ENCODE measurements around the gene NET1. TPM values are rescaled to one million over a fixed set of nuclear protein-coding genes. Genes with fewer than 3 reads are reported as not detected.

The NET1 gene
- total RNA-seq (2014; rRNA removed; shearing (Covaris generic)), result 39.8 and 51.4 TPM in 2 replicates
- total RNA-seq (2022), result 46.3 and 46.9 TPM in 2 replicates
- Bru-seq, nascent RNA, result percentile 88 among the genes with signal in this experiment
- percentile 74 among the genes with signal in this experiment for BruChase-seq, experiment 1, labeled RNA remaining after a 6-hour chase
- BruChase-seq, experiment 2, labeled RNA remaining after a 2-hour chase, result percentile 88 among the genes with signal in this experiment
- long read RNA-seq, transcript NET1-201 (12 exons, 3,402 nt), result major isoform, 46 of 102 reads
- long read RNA-seq, partial matches to known transcripts, result 51 of 102 reads
- long read RNA-seq, other reads (novel, unspliced or antisense), result 3 of 102 reads

- Histone ChIP-seq H3K4me2 (ENCODE audit: low read length) (peak within 1 kb of the TSS; percentile 97), H3K4me1 (ENCODE audit: insufficient read depth, low read length, poor library complexity, severe bottlenecking) (peaks cover 16% of the 10 kb centered on the region), H3K9me2 (ENCODE audit: insufficient read depth, low read length) (no peaks in the 10 kb centered on the region), H3K27ac (ENCODE audit: low read depth, low read length, poor library complexity, severe bottlenecking) (peak within 1 kb of the TSS; percentile 27), H4K20me1 (ENCODE audit: insufficient read depth, low read length) (no peaks in the 10 kb centered on the region), H3K36me3 (ENCODE audit: insufficient read depth, low read length) (peaks cover 19% of the 10 kb centered on the region), H3K4me3 (ENCODE audit: low read depth, low read length, poor library complexity, severe bottlenecking) (peak within 1 kb of the TSS; percentile 89), H3K79me2 (ENCODE audit: insufficient read depth, low read depth, low read length) (peaks cover 42% of the 10 kb centered on the region; the same call in 1 of the 2 replicates), H2AFZ (ENCODE audit: low read length) (peak within 1 kb of the TSS; percentile 99), H3K9me3 (ENCODE audit: low read length) (peaks cover 16% of the 10 kb centered on the region)
- TF ChIP-seq EZH2phosphoT487 (IDR thresholded peaks at IDR 0.05; ENCODE audit: borderline replicate concordance, low read depth, low read length) (no peak), CTCF (conservative IDR thresholded peaks at IDR 0.05; ENCODE audit: low read length) (no peak)
- ChIA-PET CTCF (ENCODE audit: unreplicated experiment) (interaction anchor here (0.6 kb wide), 1 partner anchor 1857 kb away, joined by 6 read pairs; no protein-coding TSS in a partner anchor), POLR2A (interaction anchor here (0.8 kb wide), 1 partner anchor 174 kb away, joined by 3 read pairs; no protein-coding TSS in a partner anchor)
- DNase-seq (ENCODE audit: low spot score), result peak; percentile 87
- BruUV-seq (replicated peaks), result no TSS peak
- intact Hi-C loops (cut with micrococcal nuclease; ENCODE audit: unreplicated experiment), result no loop called here
These were observed at the start of gene NET1 for GRCh38 chr10:5412277-5412941. Gene NET1, plus strand, starts transcription at chr10:5412557. Its CDS starts 136 bp downstream, at chr10:5412693.

- Histone ChIP-seq H3K4me3 (ENCODE audit: low read depth, low read length, poor library complexity, severe bottlenecking) (no peak overlapping the region), H3K9me2 (ENCODE audit: insufficient read depth, low read length) (no peaks in the 10 kb centered on the region), H3K9me3 (ENCODE audit: low read length) (no peaks in the 10 kb centered on the region), H3K36me3 (ENCODE audit: insufficient read depth, low read length) (no peaks in the 10 kb centered on the region), H3K4me1 (ENCODE audit: insufficient read depth, low read length, poor library complexity, severe bottlenecking) (no peaks in the 10 kb centered on the region), H3K79me2 (ENCODE audit: insufficient read depth, low read depth, low read length) (no peaks in the 10 kb centered on the region), H2AFZ (ENCODE audit: low read length) (no peak overlapping the region), H4K20me1 (ENCODE audit: insufficient read depth, low read length) (no peaks in the 10 kb centered on the region), H3K4me2 (ENCODE audit: low read length) (no peak overlapping the region), H3K27ac (ENCODE audit: low read depth, low read length, poor library complexity, severe bottlenecking) (no peak overlapping the region)
- ChIA-PET POLR2A (no interaction called here), CTCF (ENCODE audit: unreplicated experiment) (no interaction called here)
- no peak for TF ChIP-seq CTCF (conservative IDR thresholded peaks at IDR 0.05; ENCODE audit: low read length)
- no peak for TF ChIP-seq EZH2phosphoT487 (IDR thresholded peaks at IDR 0.05; ENCODE audit: borderline replicate concordance, low read depth, low read length)
- no TSS peak for BruUV-seq (replicated peaks)
- intact Hi-C loops (cut with micrococcal nuclease; ENCODE audit: unreplicated experiment), result no loop called here
- no peak for DNase-seq (ENCODE audit: low spot score)
These were observed 49.5 kb upstream of the NET1 start for GRCh38 chr10:5362873-5363272.

GRCh38 chr10:5364374-5364773 is 48.0 kb upstream of the NET1 start:
- TF ChIP-seq EZH2phosphoT487 (IDR thresholded peaks at IDR 0.05; ENCODE audit: borderline replicate concordance, low read depth, low read length) (no peak), CTCF (conservative IDR thresholded peaks at IDR 0.05; ENCODE audit: low read length) (no peak)
- Histone ChIP-seq H3K9me2 (ENCODE audit: insufficient read depth, low read length) (no peaks in the 10 kb centered on the region), H2AFZ (ENCODE audit: low read length) (no peak overlapping the region), H3K4me1 (ENCODE audit: insufficient read depth, low read length, poor library complexity, severe bottlenecking) (no peaks in the 10 kb centered on the region), H3K4me2 (ENCODE audit: low read length) (no peak overlapping the region), H3K36me3 (ENCODE audit: insufficient read depth, low read length) (no peaks in the 10 kb centered on the region), H3K79me2 (ENCODE audit: insufficient read depth, low read depth, low read length) (no peaks in the 10 kb centered on the region), H3K9me3 (ENCODE audit: low read length) (no peaks in the 10 kb centered on the region), H4K20me1 (ENCODE audit: insufficient read depth, low read length) (no peaks in the 10 kb centered on the region), H3K27ac (ENCODE audit: low read depth, low read length, poor library complexity, severe bottlenecking) (no peak overlapping the region), H3K4me3 (ENCODE audit: low read depth, low read length, poor library complexity, severe bottlenecking) (no peak overlapping the region)
- DNase-seq (ENCODE audit: low spot score), result no peak
- ChIA-PET CTCF (ENCODE audit: unreplicated experiment) (no interaction called here), POLR2A (no interaction called here)
- no TSS peak for BruUV-seq (replicated peaks)
- intact Hi-C loops (cut with micrococcal nuclease; ENCODE audit: unreplicated experiment), result no loop called here

All from OCI-LY7 (cell line).